HEK293 (cell line): Measurements from ENCODE around the gene GRIK2.

Experiments used
- AEBP2 ChIP-seq: fragments of 450-650 bp; formaldehyde crosslinking; IDR thresholded peaks from 2 replicates; pipeline ENCODE4 v1.5.1; 2016; ENCODE audit warnings: missing biosample characterization, missing genetic modification characterization, borderline replicate concordance
- CTCF ChIP-seq: fragments of 450-650 bp; formaldehyde crosslinking; IDR thresholded peaks from 2 replicates; pipeline ENCODE4 v1.5.1; 2016; ENCODE audit warnings: missing biosample characterization, missing genetic modification characterization
- EGR2 ChIP-seq: fragments of 450-650 bp; formaldehyde crosslinking; IDR thresholded peaks from 2 replicates; pipeline ENCODE4 v1.5.1; 2016; ENCODE audit warnings: low read depth, missing biosample characterization, missing genetic modification characterization
- HOXA7 ChIP-seq: sonication (generic); formaldehyde crosslinking; IDR thresholded peaks from 2 replicates; pipeline ENCODE4 v1.8.1; 2022; ENCODE audit warnings: missing genetic modification reagents, borderline replicate concordance
- OVOL3 ChIP-seq: fragments of 450-650 bp; formaldehyde crosslinking; IDR thresholded peaks from 2 replicates; pipeline ENCODE4 v1.5.1; 2016; ENCODE audit warnings: missing biosample characterization, missing genetic modification characterization
- REST ChIP-seq: fragments of 450-650 bp; formaldehyde crosslinking; IDR thresholded peaks from 2 replicates; pipeline ENCODE4 v1.5.1; 2016; ENCODE audit warnings: missing biosample characterization, missing genetic modification characterization
- TCF7L2 ChIP-seq: IDR thresholded peaks from 2 replicates; pipeline ENCODE4 v1.6.1; 2011; ENCODE audit warnings: low read depth, mild to moderate bottlenecking, inconsistent platforms, low read length, moderate library complexity, borderline replicate concordance
- YY1 ChIP-seq: fragments of 450-650 bp; formaldehyde crosslinking; IDR thresholded peaks from 2 replicates; pipeline ENCODE4 v1.5.1; 2018; ENCODE audit warnings: missing biosample characterization, missing genetic modification characterization
- ZNF561 ChIP-seq: fragments of 450-650 bp; IDR thresholded peaks from 2 replicates; pipeline ENCODE4 v1.5.1; 2018; ENCODE audit warnings: missing biosample characterization, missing genetic modification characterization, borderline replicate concordance
- ZNF571 ChIP-seq: fragments of 450-650 bp; formaldehyde crosslinking; IDR thresholded peaks from 2 replicates; pipeline ENCODE4 v1.5.0; 2017; ENCODE audit warnings: missing biosample characterization, missing genetic modification characterization
- ZNF626 ChIP-seq: fragments of 450-650 bp; sonication (Bioruptor Pico); formaldehyde crosslinking; IDR thresholded peaks from 2 replicates; pipeline ENCODE4 v1.5.1; 2018; ENCODE audit warnings: missing biosample characterization, missing genetic modification characterization, inconsistent platforms
- ZNF792 ChIP-seq: fragments of 450-650 bp; formaldehyde crosslinking; IDR thresholded peaks from 2 replicates; pipeline ENCODE4 v1.5.1; 2016; ENCODE audit warnings: missing biosample characterization, missing genetic modification characterization
- ZSCAN18 ChIP-seq: fragments of 450-650 bp; formaldehyde crosslinking; IDR thresholded peaks from 2 replicates; pipeline ENCODE4 v1.5.1; 2016; ENCODE audit warnings: missing biosample characterization, missing genetic modification characterization

DNA sequence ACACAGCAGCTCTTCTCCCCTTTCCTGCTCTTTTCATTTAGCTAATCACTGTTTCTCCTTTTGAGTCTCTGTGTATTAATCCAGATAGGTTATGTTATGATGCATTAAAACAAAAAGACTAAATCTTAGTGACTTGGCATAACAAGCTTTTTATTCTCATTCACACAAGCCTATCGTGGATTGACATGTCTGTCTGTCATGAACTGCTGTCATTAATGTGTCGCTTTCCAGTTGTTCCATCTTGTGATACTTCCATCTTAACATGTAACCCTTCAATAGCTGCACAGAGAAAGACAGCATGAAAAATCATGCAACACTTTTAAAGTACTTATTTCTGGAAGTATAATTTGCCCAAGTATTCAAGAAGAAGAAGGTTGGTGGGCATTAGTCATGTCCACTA lies 128.7 kb downstream of the GRIK2 start:
- TF ChIP-seq CTCF (no peak), YY1 (tag by site-specific recombination) (no peak), OVOL3 (no peak), TCF7L2 (no peak), AEBP2 (no peak), HOXA7 (no peak), EGR2 (tag by site-specific recombination) (no peak), REST (no peak), ZNF561 (tag by site-specific recombination) (no peak), ZNF626 (no peak), ZNF571 (no peak), ZSCAN18 (tag by site-specific recombination) (no peak), ZNF792 (tag by site-specific recombination) (no peak)
